ENCODE measurements around the gene AP1AR.

DNA sequence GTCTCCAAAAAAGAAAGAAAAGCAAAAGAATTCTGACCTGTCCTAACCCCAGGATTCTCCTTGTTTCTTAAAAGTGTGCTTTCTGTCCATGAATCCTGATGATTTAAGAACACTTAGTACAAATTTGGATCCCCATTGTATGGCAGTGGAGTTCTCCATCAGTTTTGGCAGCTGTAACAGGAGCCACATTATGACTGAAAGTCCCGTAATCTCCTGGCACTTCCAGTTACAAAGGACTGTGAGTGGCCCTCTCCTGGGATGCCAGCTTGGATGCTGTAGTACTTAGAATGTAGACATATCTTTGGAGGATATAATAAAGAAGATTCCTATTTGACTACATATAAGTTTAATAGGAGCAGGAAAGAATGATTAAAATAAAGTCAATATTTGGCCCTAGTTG lies 20.6 kb downstream of the AP1AR start:
- TF ChIP-seq POLR2A (IDR thresholded peaks at IDR 0.05) = no peak
- TF ChIP-seq, protein P1, sequence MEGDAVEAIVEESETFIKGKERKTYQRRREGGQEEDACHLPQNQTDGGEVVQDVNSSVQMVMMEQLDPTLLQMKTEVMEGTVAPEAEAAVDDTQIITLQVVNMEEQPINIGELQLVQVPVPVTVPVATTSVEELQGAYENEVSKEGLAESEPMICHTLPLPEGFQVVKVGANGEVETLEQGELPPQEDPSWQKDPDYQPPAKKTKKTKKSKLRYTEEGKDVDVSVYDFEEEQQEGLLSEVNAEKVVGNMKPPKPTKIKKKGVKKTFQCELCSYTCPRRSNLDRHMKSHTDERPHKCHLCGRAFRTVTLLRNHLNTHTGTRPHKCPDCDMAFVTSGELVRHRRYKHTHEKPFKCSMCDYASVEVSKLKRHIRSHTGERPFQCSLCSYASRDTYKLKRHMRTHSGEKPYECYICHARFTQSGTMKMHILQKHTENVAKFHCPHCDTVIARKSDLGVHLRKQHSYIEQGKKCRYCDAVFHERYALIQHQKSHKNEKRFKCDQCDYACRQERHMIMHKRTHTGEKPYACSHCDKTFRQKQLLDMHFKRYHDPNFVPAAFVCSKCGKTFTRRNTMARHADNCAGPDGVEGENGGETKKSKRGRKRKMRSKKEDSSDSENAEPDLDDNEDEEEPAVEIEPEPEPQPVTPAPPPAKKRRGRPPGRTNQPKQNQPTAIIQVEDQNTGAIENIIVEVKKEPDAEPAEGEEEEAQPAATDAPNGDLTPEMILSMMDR (IDR thresholded peaks at IDR 0.05) = no peak

Data from body of pancreas (tissue), 4 donors.